ENCODE measurements around the gene CDK9.
A peak's percentile ranks its signal among the peaks of the same experiment; 100 is the strongest.

Gene CDK9

GRCh38 chr9:127809002-127809539 is 23.2 kb downstream of the CDK9 start:
- Histone ChIP-seq H3K36me3 (replicated peaks) (peaks cover 57% of the 10 kb centered on the region), H3K4me1 (peaks cover under 1% of the 10 kb centered on the region; the same call in 1 of the 2 replicates), H3K27me3 (ENCODE audit: low read depth) (no peaks in the 10 kb centered on the region), H3K4me3 (no peak overlapping the region), H3K9me3 (no peaks in the 10 kb centered on the region)
- no peak for DNase-seq (ENCODE audit: low spot score in 2 of 2)
- in situ Hi-C loops (cut with MboI; ENCODE audit: low sequenced_read_pairs) = no loop called here

GRCh38 chr9:127809540-127810377 is 23.9 kb downstream of the CDK9 start:
- no peak overlapping the region for H3K4me3 ChIP-seq
- H3K9me3 ChIP-seq = no peaks in the 10 kb centered on the region
- peak in 1 of 2 experiments; percentile 41 for DNase-seq (ENCODE audit: low spot score in 2 of 2)
- H3K4me1 ChIP-seq = no peaks in the 10 kb centered on the region
- in situ Hi-C loops (cut with MboI; ENCODE audit: low sequenced_read_pairs) = no loop called here
- peaks cover 61% of the 10 kb centered on the region for H3K36me3 ChIP-seq (replicated peaks)
- no peaks in the 10 kb centered on the region for H3K27me3 ChIP-seq (ENCODE audit: low read depth)

GRCh38 chr9:127810378-127811187 is 24.7 kb downstream of the CDK9 start:
- DNase-seq (ENCODE audit: low spot score in 2 of 2) = no peak
- H3K4me1 ChIP-seq = no peaks in the 10 kb centered on the region
- in situ Hi-C loops (cut with MboI; ENCODE audit: low sequenced_read_pairs) = no loop called here
- no peaks in the 10 kb centered on the region for H3K27me3 ChIP-seq (ENCODE audit: low read depth)
- peaks cover 63% of the 10 kb centered on the region for H3K36me3 ChIP-seq (replicated peaks)
- H3K9me3 ChIP-seq = no peaks in the 10 kb centered on the region
- no peak overlapping the region for H3K4me3 ChIP-seq

GRCh38 chr9:127812011-127812410 is 26.2 kb downstream of the CDK9 start:
- no peak for DNase-seq (ENCODE audit: low spot score in 2 of 2)
- H3K4me1 ChIP-seq = no peaks in the 10 kb centered on the region
- H3K36me3 ChIP-seq (replicated peaks) = peaks cover 54% of the 10 kb centered on the region
- no peaks in the 10 kb centered on the region for H3K9me3 ChIP-seq
- in situ Hi-C loops (cut with MboI; ENCODE audit: low sequenced_read_pairs) = no loop called here
- no peak overlapping the region for H3K4me3 ChIP-seq
- H3K27me3 ChIP-seq (ENCODE audit: low read depth) = no peaks in the 10 kb centered on the region

- peaks cover 45% of the 10 kb centered on the region for H3K36me3 ChIP-seq (replicated peaks)
- DNase-seq (ENCODE audit: low spot score in 2 of 2) = no peak
- no peaks in the 10 kb centered on the region for H3K9me3 ChIP-seq
- no peaks in the 10 kb centered on the region for H3K27me3 ChIP-seq (ENCODE audit: low read depth)
- no peaks in the 10 kb centered on the region for H3K4me1 ChIP-seq
- in situ Hi-C loops (cut with MboI; ENCODE audit: low sequenced_read_pairs) = no loop called here
- H3K4me3 ChIP-seq = no peak overlapping the region
Observed at GRCh38 chr9:127812936-127813675, 27.3 kb downstream of the CDK9 start.

- in situ Hi-C loops (cut with MboI; ENCODE audit: low sequenced_read_pairs) = no loop called here
- no peak for DNase-seq (ENCODE audit: low spot score in 2 of 2)
- peaks cover 40% of the 10 kb centered on the region for H3K36me3 ChIP-seq (replicated peaks)
Observed at GRCh38 chr9:127813686-127814226, 27.9 kb downstream of the CDK9 start.

GRCh38 chr9:127814619-127815511 is 29.0 kb downstream of the CDK9 start:
- no peak for DNase-seq (ENCODE audit: low spot score in 2 of 2)
- no peaks in the 10 kb centered on the region for H3K4me1 ChIP-seq
- H3K36me3 ChIP-seq (replicated peaks) = peaks cover 37% of the 10 kb centered on the region
- no peak overlapping the region for H3K4me3 ChIP-seq
- in situ Hi-C loops (cut with MboI; ENCODE audit: low sequenced_read_pairs) = no loop called here
- no peaks in the 10 kb centered on the region for H3K9me3 ChIP-seq
- no peaks in the 10 kb centered on the region for H3K27me3 ChIP-seq (ENCODE audit: low read depth)

More at GRCh38 chr9:127813686-127814226, 27.9 kb downstream of the CDK9 start:
- H3K4me1 ChIP-seq = no peaks in the 10 kb centered on the region
- H3K4me3 ChIP-seq = no peak overlapping the region
- H3K27me3 ChIP-seq (ENCODE audit: low read depth) = no peaks in the 10 kb centered on the region
- H3K9me3 ChIP-seq = no peaks in the 10 kb centered on the region

GRCh38 chr9:127815512-127816361 is 29.9 kb downstream of the CDK9 start:
- H3K4me3 ChIP-seq = no peak overlapping the region
- in situ Hi-C loops (cut with MboI; ENCODE audit: low sequenced_read_pairs) = no loop called here
- H3K9me3 ChIP-seq = no peaks in the 10 kb centered on the region
- no peak for DNase-seq (ENCODE audit: low spot score in 2 of 2)
- H3K36me3 ChIP-seq (replicated peaks) = peaks cover 29% of the 10 kb centered on the region
- H3K4me1 ChIP-seq = no peaks in the 10 kb centered on the region
- H3K27me3 ChIP-seq (ENCODE audit: low read depth) = no peaks in the 10 kb centered on the region

- no peak overlapping the region for H3K4me3 ChIP-seq
Observed at GRCh38 chr9:127816362-127816725, 30.5 kb downstream of the CDK9 start.

GRCh38 chr9:127816728-127817127 is 30.9 kb downstream of the CDK9 start:
- Histone ChIP-seq H3K4me3 (no peak overlapping the region), H3K4me1 (no peaks in the 10 kb centered on the region), H3K36me3 (replicated peaks) (peaks cover 26% of the 10 kb centered on the region), H3K9me3 (no peaks in the 10 kb centered on the region), H3K27me3 (ENCODE audit: low read depth) (no peaks in the 10 kb centered on the region)
- no peak for DNase-seq (ENCODE audit: low spot score in 2 of 2)
- in situ Hi-C loops (cut with MboI; ENCODE audit: low sequenced_read_pairs) = no loop called here

More at GRCh38 chr9:127816362-127816725, 30.5 kb downstream of the CDK9 start:
- Histone ChIP-seq H3K4me1 (no peaks in the 10 kb centered on the region), H3K36me3 (replicated peaks) (peaks cover 29% of the 10 kb centered on the region), H3K27me3 (ENCODE audit: low read depth) (no peaks in the 10 kb centered on the region), H3K9me3 (no peaks in the 10 kb centered on the region)
- no peak for DNase-seq (ENCODE audit: low spot score in 2 of 2)
- in situ Hi-C loops (cut with MboI; ENCODE audit: low sequenced_read_pairs) = no loop called here

GRCh38 chr9:127817881-127818434 is 32.1 kb downstream of the CDK9 start:
- Histone ChIP-seq H3K4me1 (no peaks in the 10 kb centered on the region), H3K27me3 (ENCODE audit: low read depth) (no peaks in the 10 kb centered on the region), H3K9me3 (no peaks in the 10 kb centered on the region), H3K36me3 (replicated peaks) (peaks cover 17% of the 10 kb centered on the region), H3K4me3 (no peak overlapping the region)
- DNase-seq (ENCODE audit: low spot score in 2 of 2) = no peak
- in situ Hi-C loops (cut with MboI; ENCODE audit: low sequenced_read_pairs) = no loop called here

GRCh38 chr9:127818574-127818973 is 32.7 kb downstream of the CDK9 start:
- Histone ChIP-seq H3K4me3 (no peak overlapping the region), H3K9me3 (no peaks in the 10 kb centered on the region), H3K27me3 (ENCODE audit: low read depth) (no peaks in the 10 kb centered on the region), H3K36me3 (replicated peaks) (peaks cover 11% of the 10 kb centered on the region; the same call in 1 of the 2 replicates), H3K4me1 (no peaks in the 10 kb centered on the region)
- in situ Hi-C loops (cut with MboI; ENCODE audit: low sequenced_read_pairs) = no loop called here
- DNase-seq (ENCODE audit: low spot score in 2 of 2) = no peak
